Mucosa of rectum (tissue), 2 donors: ENCODE results near the gene TCF12.
"Not testable (repeated sequence)": the region's sequence is repeated elsewhere in the genome, so short reads cannot be mapped to it uniquely, and the experiment has no call there.

ENCODE experiments used
- H3K27ac ChIP-seq, 2 donors: one replicate each; pipeline ENCODE4 v1.7.0; 2013; ENCODE audit warnings: inconsistent platforms in 2 of 2, low read depth in 2 of 2, low read length in 2 of 2
- H3K27me3 ChIP-seq, 2 donors: one replicate each; pipeline ENCODE4 v1.7.0; 2013; ENCODE audit warnings: low read length in 2 of 2; ENCODE audit not compliant: control insufficient read depth in 2 of 2, insufficient read depth in 2 of 2
- H3K36me3 ChIP-seq, 2 donors: one replicate each; pipeline ENCODE4 v1.7.0; 2013; ENCODE audit warnings: low read length in 2 of 2; ENCODE audit not compliant: control insufficient read depth in 2 of 2, insufficient read depth in 2 of 2
- H3K4me1 ChIP-seq, 2 donors: one replicate each; pipeline ENCODE4 v1.7.0; 2013; ENCODE audit warnings: low read length in 2 of 2, mild to moderate bottlenecking in 1 of 2; ENCODE audit not compliant: control insufficient read depth in 2 of 2, insufficient read depth in 2 of 2
- H3K4me3 ChIP-seq, 2 donors: one replicate each; pipeline ENCODE4 v1.7.0; 2013; ENCODE audit warnings: low read length in 2 of 2
- H3K9ac ChIP-seq, 2 donors: one replicate each; pipeline ENCODE4 v1.7.0; 2013; ENCODE audit warnings: low read length in 2 of 2, low read depth in 1 of 2, mild to moderate bottlenecking in 1 of 2
- H3K9me3 ChIP-seq, 2 donors: one replicate each; pipeline ENCODE4 v1.7.0; 2013; ENCODE audit warnings: low read length in 2 of 2; ENCODE audit not compliant: control insufficient read depth in 2 of 2
- donor health status: healthy.
- donor health status: Normal muscosa, but diverticular disease.

Gene TCF12

GRCh38 chr15:56929933-56930332 is 11.5 kb downstream of the TCF12 start:
- H3K36me3 ChIP-seq: peaks cover 0 to 2% of the 10 kb centered on the region in 2 donors
- H3K9me3 ChIP-seq: no peaks in the 10 kb centered on the region
- H3K27me3 ChIP-seq: no peaks in the 10 kb centered on the region
- no peak overlapping the region for H3K27ac ChIP-seq
- H3K9ac ChIP-seq: no peak overlapping the region
- no peak overlapping the region for H3K4me3 ChIP-seq
- peaks cover 6 to 12% of the 10 kb centered on the region in 2 donors for H3K4me1 ChIP-seq

- Histone ChIP-seq H3K9ac (no peak overlapping the region), H3K4me3 (no peak overlapping the region), H3K27me3 (no peaks in the 10 kb centered on the region), H3K36me3 (peaks cover 0 to 2% of the 10 kb centered on the region in 2 donors), H3K4me1 (peaks cover 6 to 12% of the 10 kb centered on the region in 2 donors), H3K9me3 (no peaks in the 10 kb centered on the region), H3K27ac (peak overlapping the region in 1 of 2 donors; percentile 17)
Observed at GRCh38 chr15:56930669-56931313, 12.3 kb downstream of the TCF12 start.

- Histone ChIP-seq H3K27ac (no peak overlapping the region), H3K36me3 (peaks cover 0 to 2% of the 10 kb centered on the region in 2 donors), H3K4me1 (peaks cover 6 to 12% of the 10 kb centered on the region in 2 donors), H3K27me3 (no peaks in the 10 kb centered on the region), H3K4me3 (no peak overlapping the region), H3K9me3 (no peaks in the 10 kb centered on the region), H3K9ac (no peak overlapping the region)
Observed at GRCh38 chr15:56931639-56932508, 13.4 kb downstream of the TCF12 start.

- H3K9ac ChIP-seq, H3K36me3 ChIP-seq, H3K9me3 ChIP-seq, H3K4me3 ChIP-seq, H3K27me3 ChIP-seq, H3K27ac ChIP-seq: not testable (repeated sequence)
- H3K4me1 ChIP-seq: peaks cover 6 to 12% of the 10 kb centered on the region in 2 donors
Observed at GRCh38 chr15:56932509-56932868, 14.0 kb downstream of the TCF12 start.

GRCh38 chr15:56933410-56933809 is 15.0 kb downstream of the TCF12 start:
- no peak overlapping the region for H3K4me3 ChIP-seq
- no peaks in the 10 kb centered on the region for H3K9me3 ChIP-seq
- H3K4me1 ChIP-seq: peaks cover 6 to 12% of the 10 kb centered on the region in 2 donors
- no peak overlapping the region for H3K27ac ChIP-seq
- H3K36me3 ChIP-seq: peaks cover 0 to 2% of the 10 kb centered on the region in 2 donors
- no peaks in the 10 kb centered on the region for H3K27me3 ChIP-seq
- no peak overlapping the region for H3K9ac ChIP-seq

GRCh38 chr15:56933811-56934210 is 15.4 kb downstream of the TCF12 start:
- no peaks in the 10 kb centered on the region for H3K9me3 ChIP-seq
- H3K27me3 ChIP-seq: no peaks in the 10 kb centered on the region
- no peak overlapping the region for H3K4me3 ChIP-seq
- H3K9ac ChIP-seq: no peak overlapping the region
- H3K4me1 ChIP-seq: peaks cover 6 to 12% of the 10 kb centered on the region in 2 donors
- H3K27ac ChIP-seq: no peak overlapping the region
- peaks cover 0 to 2% of the 10 kb centered on the region in 2 donors for H3K36me3 ChIP-seq

GRCh38 chr15:56934269-56934668 is 15.8 kb downstream of the TCF12 start:
- Histone ChIP-seq H3K4me3 (no peak overlapping the region), H3K9me3 (no peaks in the 10 kb centered on the region), H3K4me1 (peaks cover 6 to 12% of the 10 kb centered on the region in 2 donors), H3K36me3 (peaks cover 0 to 2% of the 10 kb centered on the region in 2 donors), H3K9ac (no peak overlapping the region), H3K27ac (no peak overlapping the region), H3K27me3 (no peaks in the 10 kb centered on the region)

- Histone ChIP-seq H3K27me3 (no peaks in the 10 kb centered on the region), H3K4me1 (peaks cover 4 to 8% of the 10 kb centered on the region in 2 donors), H3K27ac (no peak overlapping the region), H3K4me3 (no peak overlapping the region), H3K36me3 (peaks cover 0 to 2% of the 10 kb centered on the region in 2 donors), H3K9ac (no peak overlapping the region), H3K9me3 (no peaks in the 10 kb centered on the region)
Observed at GRCh38 chr15:56936929-56937328, 18.5 kb downstream of the TCF12 start.

- Histone ChIP-seq H3K36me3 (peaks cover 0 to 1% of the 10 kb centered on the region in 2 donors), H3K4me3 (no peak overlapping the region), H3K9me3 (no peaks in the 10 kb centered on the region), H3K9ac (no peak overlapping the region), H3K27me3 (no peaks in the 10 kb centered on the region), H3K27ac (no peak overlapping the region), H3K4me1 (no peaks in the 10 kb centered on the region)
Observed at GRCh38 chr15:56939257-56939656, 20.8 kb downstream of the TCF12 start.

- H3K4me3 ChIP-seq: no peak overlapping the region
- no peak overlapping the region for H3K9ac ChIP-seq
- H3K4me1 ChIP-seq: no peaks in the 10 kb centered on the region
Observed at GRCh38 chr15:56940388-56940787, 21.9 kb downstream of the TCF12 start.

More at GRCh38 chr15:56940388-56940787, 21.9 kb downstream of the TCF12 start:
- no peaks in the 10 kb centered on the region for H3K36me3 ChIP-seq
- no peaks in the 10 kb centered on the region for H3K27me3 ChIP-seq
- H3K27ac ChIP-seq: no peak overlapping the region
- no peaks in the 10 kb centered on the region for H3K9me3 ChIP-seq
